HEK293 (cell line): ENCODE measurements around the gene CDPF1.

Experiments used
- CTCF ChIA-PET: fragments of 350-600 bp; formaldehyde crosslinking; extraction: SDS; loops from one replicate; lab custom pipeline; 2021; ENCODE audit warnings: antibody characterized with exemption; lab: Yijun Ruan, JAX
- POLR2A ChIA-PET: fragments of 300-600 bp; formaldehyde crosslinking; extraction: SDS; loops from one replicate; lab custom pipeline; 2020; ENCODE audit warnings: antibody characterized with exemption, inconsistent platforms; lab: Yijun Ruan, JAX
- H3K27ac ChIP-seq: fragments of 200-500 bp; sonication (Bioruptor generic); 2 replicates; pipeline ENCODE4 v1.5.1; 2014; ENCODE audit warnings: low read depth, low read length, control low read depth, inconsistent platforms; ENCODE audit errors: extremely low read depth
- H3K36me3 ChIP-seq, 2 experiments: fragments of 200-500 bp in 1 of 2; sonication (Bioruptor generic) in 1 of 2; 1 replicate in 1 of 2; 2 replicates in 1 of 2; pipeline ENCODE4 v1.5.1; 2014 to 2017; ENCODE audit warnings: inconsistent platforms in 2 of 2, low read length in 2 of 2; ENCODE audit not compliant: control insufficient read depth in 2 of 2, insufficient read depth in 1 of 2
- H3K4me1 ChIP-seq: fragments of 200-500 bp; sonication (Bioruptor generic); 2 replicates; pipeline ENCODE4 v1.5.1; 2014; ENCODE audit warnings: mild to moderate bottlenecking, low read length, inconsistent platforms; ENCODE audit not compliant: control insufficient read depth, insufficient read depth
- H3K4me3 ChIP-seq: 2 replicates; pipeline ENCODE4 v1.5.1; 2011; ENCODE audit warnings: low read depth, mild to moderate bottlenecking, control low read depth, low read length, moderate library complexity
- H3K9me3 ChIP-seq: fragments of 200-500 bp; sonication (Bioruptor generic); 2 replicates; pipeline ENCODE4 v1.5.1; 2014; ENCODE audit warnings: low read depth, low read length, inconsistent platforms; ENCODE audit not compliant: control insufficient read depth, insufficient read depth
- GLI4 ChIP-seq: fragments of 450-650 bp; formaldehyde crosslinking; IDR thresholded peaks from 2 replicates; pipeline ENCODE4 v1.5.1; 2016; ENCODE audit warnings: missing biosample characterization, missing genetic modification characterization
- HIC1 ChIP-seq: fragments of 450-650 bp; formaldehyde crosslinking; IDR thresholded peaks from 2 replicates; pipeline ENCODE4 v1.5.1; 2016; ENCODE audit warnings: missing biosample characterization, missing genetic modification characterization
- INSM2 ChIP-seq: fragments of 450-650 bp; formaldehyde crosslinking; IDR thresholded peaks from 2 replicates; pipeline ENCODE4 v1.5.1; 2016; ENCODE audit warnings: missing biosample characterization, missing genetic modification characterization
- OSR2 ChIP-seq: fragments of 450-650 bp; formaldehyde crosslinking; IDR thresholded peaks from 2 replicates; pipeline ENCODE4 v1.5.1; 2016; ENCODE audit warnings: missing biosample characterization, missing genetic modification characterization
- PATZ1 ChIP-seq: fragments of 450-650 bp; formaldehyde crosslinking; IDR thresholded peaks from 2 replicates; pipeline ENCODE4 v1.5.1; 2016; ENCODE audit warnings: missing biosample characterization, missing genetic modification characterization
- SCRT2 ChIP-seq: fragments of 450-650 bp; formaldehyde crosslinking; IDR thresholded peaks from 2 replicates; pipeline ENCODE4 v1.5.1; 2016; ENCODE audit warnings: missing biosample characterization, missing genetic modification characterization
- YY2 ChIP-seq: fragments of 450-650 bp; formaldehyde crosslinking; IDR thresholded peaks from 2 replicates; pipeline ENCODE4 v1.5.1; 2016; ENCODE audit warnings: missing biosample characterization, missing genetic modification characterization
- ZBTB7A ChIP-seq: fragments of 450-650 bp; formaldehyde crosslinking; IDR thresholded peaks from 2 replicates; pipeline ENCODE4 v1.5.1; 2016; ENCODE audit warnings: low read depth, missing biosample characterization, missing genetic modification characterization
- ZFHX2 ChIP-seq: fragments of 450-650 bp; formaldehyde crosslinking; conservative IDR thresholded peaks from 2 replicates; pipeline ENCODE4 v1.5.1; 2016; ENCODE audit warnings: missing biosample characterization, missing genetic modification characterization
- ZNF132 ChIP-seq: fragments of 450-650 bp; formaldehyde crosslinking; IDR thresholded peaks from 2 replicates; pipeline ENCODE4 v1.5.1; 2017; ENCODE audit warnings: missing biosample characterization, missing genetic modification characterization, borderline replicate concordance
- ZNF155 ChIP-seq: fragments of 450-650 bp; formaldehyde crosslinking; IDR thresholded peaks from 2 replicates; pipeline ENCODE4 v1.5.1; 2016; ENCODE audit warnings: missing biosample characterization, missing genetic modification characterization
- ZNF175 ChIP-seq: fragments of 450-650 bp; formaldehyde crosslinking; IDR thresholded peaks from 2 replicates; pipeline ENCODE4 v1.5.1; 2016; ENCODE audit warnings: missing biosample characterization, missing genetic modification characterization
- ZNF184 ChIP-seq: fragments of 450-650 bp; IDR thresholded peaks from 2 replicates; pipeline ENCODE4 v1.5.1; 2018; ENCODE audit warnings: missing biosample characterization, mild to moderate bottlenecking, missing genetic modification characterization
- ZNF214 ChIP-seq: fragments of 450-650 bp; formaldehyde crosslinking; IDR thresholded peaks from 2 replicates; pipeline ENCODE4 v1.5.1; 2017; ENCODE audit warnings: missing biosample characterization, mild to moderate bottlenecking, missing genetic modification characterization, borderline replicate concordance
- ZNF221 ChIP-seq: fragments of 450-650 bp; formaldehyde crosslinking; IDR thresholded peaks from 2 replicates; pipeline ENCODE4 v1.5.1; 2017; ENCODE audit warnings: missing biosample characterization, missing genetic modification characterization, borderline replicate concordance
- ZNF311 ChIP-seq: fragments of 450-650 bp; formaldehyde crosslinking; IDR thresholded peaks from 2 replicates; pipeline ENCODE4 v1.5.1; 2017; ENCODE audit warnings: missing biosample characterization, missing genetic modification characterization, borderline replicate concordance
- ZNF404 ChIP-seq: fragments of 450-650 bp; formaldehyde crosslinking; IDR thresholded peaks from 2 replicates; pipeline ENCODE4 v1.5.1; 2017; ENCODE audit warnings: missing biosample characterization, missing genetic modification characterization
- ZNF48 ChIP-seq: fragments of 450-650 bp; formaldehyde crosslinking; IDR thresholded peaks from 2 replicates; pipeline ENCODE4 v1.5.1; 2016; ENCODE audit warnings: missing biosample characterization, missing genetic modification characterization
- ZNF580 ChIP-seq: fragments of 450-650 bp; formaldehyde crosslinking; IDR thresholded peaks from 2 replicates; pipeline ENCODE4 v1.5.1; 2016; ENCODE audit warnings: missing biosample characterization, missing genetic modification characterization
- ZNF585B ChIP-seq: fragments of 450-650 bp; formaldehyde crosslinking; IDR thresholded peaks from 2 replicates; pipeline ENCODE4 v1.5.1; 2016; ENCODE audit warnings: missing biosample characterization, missing genetic modification characterization
- ZNF660 ChIP-seq: fragments of 450-650 bp; IDR thresholded peaks from 2 replicates; pipeline ENCODE4 v1.5.1; 2018; ENCODE audit warnings: missing biosample characterization, mild to moderate bottlenecking, missing genetic modification characterization
- ZNF707 ChIP-seq: fragments of 450-650 bp; formaldehyde crosslinking; IDR thresholded peaks from 2 replicates; pipeline ENCODE4 v1.5.1; 2016; ENCODE audit warnings: missing biosample characterization, missing genetic modification characterization
- ZNF768 ChIP-seq: fragments of 450-650 bp; formaldehyde crosslinking; IDR thresholded peaks from 2 replicates; pipeline ENCODE4 v1.5.1; 2018; ENCODE audit warnings: missing biosample characterization, mild to moderate bottlenecking, missing genetic modification characterization
- ZNF830 ChIP-seq: fragments of 450-650 bp; IDR thresholded peaks from 2 replicates; pipeline ENCODE4 v1.5.0; 2018; ENCODE audit warnings: missing biosample characterization, missing genetic modification characterization, low read depth, mild to moderate bottlenecking, moderate library complexity
- ZNF843 ChIP-seq: fragments of 450-650 bp; formaldehyde crosslinking; IDR thresholded peaks from 2 replicates; pipeline ENCODE4 v1.5.1; 2016; ENCODE audit warnings: missing biosample characterization, missing genetic modification characterization
- ZSCAN23 ChIP-seq: fragments of 450-650 bp; formaldehyde crosslinking; IDR thresholded peaks from 2 replicates; pipeline ENCODE4 v1.5.1; 2016; ENCODE audit warnings: missing biosample characterization, missing genetic modification characterization
- ZSCAN4 ChIP-seq: fragments of 450-650 bp; formaldehyde crosslinking; IDR thresholded peaks from 2 replicates; pipeline ENCODE4 v1.5.1; 2017; ENCODE audit warnings: missing biosample characterization, missing genetic modification characterization

CDPF1 gene

GRCh38 chr22:46220921-46221320 lies 29.2 kb downstream of the CDPF1 start:
- Histone ChIP-seq H3K27ac (no peak overlapping the region), H3K4me1 (no peaks in the 10 kb centered on the region), H3K36me3 (peaks cover 10 to 45% of the 10 kb centered on the region in 2 experiments; a peak in 2 of 3 replicates), H3K4me3 (no peak overlapping the region), H3K9me3 (no peaks in the 10 kb centered on the region)
- POLR2A ChIA-PET, result no interaction called here
- TF ChIP-seq YY2 (tag by site-specific recombination), result no peak
- no peak for TF ChIP-seq ZSCAN4 (tag by site-specific recombination)
- TF ChIP-seq INSM2 (tag by site-specific recombination), result no peak
- TF ChIP-seq ZSCAN23, result no peak
- no peak for TF ChIP-seq ZNF585B (tag by site-specific recombination)
- no peak for TF ChIP-seq PATZ1 (tag by site-specific recombination)
- no peak for TF ChIP-seq ZNF768 (tag by site-specific recombination)
- TF ChIP-seq ZNF580 (tag by site-specific recombination), result no peak
- TF ChIP-seq ZNF404 (tag by site-specific recombination), result no peak
- no peak for TF ChIP-seq ZFHX2 (tag by site-specific recombination)
- TF ChIP-seq ZBTB7A (tag by site-specific recombination), result no peak
- CTCF ChIA-PET, result no interaction called here

- H3K4me1 ChIP-seq, result no peaks in the 10 kb centered on the region
- no peaks in the 10 kb centered on the region for H3K9me3 ChIP-seq
- no peak overlapping the region for H3K4me3 ChIP-seq
- peaks cover 10 to 43% of the 10 kb centered on the region in 2 experiments; a peak in 2 of 3 replicates for H3K36me3 ChIP-seq
- ChIA-PET POLR2A (no interaction called here), CTCF (no interaction called here)
- H3K27ac ChIP-seq, result no peak overlapping the region
- no peak for TF ChIP-seq ZNF184 (tag by site-specific recombination)
- TF ChIP-seq ZNF660 (tag by site-specific recombination), result no peak
- no peak for TF ChIP-seq OSR2 (tag by site-specific recombination)
- no peak for TF ChIP-seq GLI4
- no peak for TF ChIP-seq ZNF175 (tag by site-specific recombination)
- no peak for TF ChIP-seq ZNF707 (tag by site-specific recombination)
- TF ChIP-seq ZNF155, result no peak
- no peak for TF ChIP-seq ZNF830 (tag by site-specific recombination)
- TF ChIP-seq SCRT2 (tag by site-specific recombination), result no peak
- TF ChIP-seq ZNF311 (tag by site-specific recombination), result no peak
- no peak for TF ChIP-seq ZNF48
- TF ChIP-seq HIC1 (tag by site-specific recombination), result no peak
- TF ChIP-seq ZNF132 (tag by site-specific recombination), result no peak
- no peak for TF ChIP-seq ZNF221
- TF ChIP-seq YY2 (tag by site-specific recombination), result no peak
- no peak for TF ChIP-seq ZNF843 (tag by site-specific recombination)
- TF ChIP-seq ZSCAN4 (tag by site-specific recombination), result no peak
- no peak for TF ChIP-seq ZNF214
These were observed 30.5 kb downstream of the CDPF1 start for GRCh38 chr22:46219636-46220035.
